ENCODE measurements around the gene MAGI1. TPM values are rescaled to one million over a fixed set of nuclear protein-coding genes. Genes with fewer than 3 reads are reported as not detected.

Gene MAGI1
- total RNA-seq, 1 experiment from 2014 or later: 38.6 TPM

DNA sequence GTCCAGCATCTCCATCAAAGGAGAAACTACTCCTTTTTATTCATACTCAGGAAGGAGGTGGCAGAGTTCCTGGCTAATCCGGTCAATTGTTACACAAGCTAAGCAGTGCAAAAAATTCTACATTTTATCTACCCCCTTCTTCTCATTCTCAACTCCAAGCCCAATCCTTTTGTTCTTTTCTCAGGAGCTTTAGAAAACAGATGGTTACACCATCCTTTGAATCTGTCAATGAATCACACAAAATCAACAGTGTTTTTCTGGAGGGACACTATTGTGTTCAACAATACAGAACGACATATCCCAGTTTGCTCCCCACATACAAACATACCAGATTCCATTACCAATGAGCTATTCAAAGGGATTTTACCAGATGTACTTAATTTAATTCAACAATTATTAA, 362.1 kb downstream of the MAGI1 start (continued):
- TF ChIP-seq, protein P1, sequence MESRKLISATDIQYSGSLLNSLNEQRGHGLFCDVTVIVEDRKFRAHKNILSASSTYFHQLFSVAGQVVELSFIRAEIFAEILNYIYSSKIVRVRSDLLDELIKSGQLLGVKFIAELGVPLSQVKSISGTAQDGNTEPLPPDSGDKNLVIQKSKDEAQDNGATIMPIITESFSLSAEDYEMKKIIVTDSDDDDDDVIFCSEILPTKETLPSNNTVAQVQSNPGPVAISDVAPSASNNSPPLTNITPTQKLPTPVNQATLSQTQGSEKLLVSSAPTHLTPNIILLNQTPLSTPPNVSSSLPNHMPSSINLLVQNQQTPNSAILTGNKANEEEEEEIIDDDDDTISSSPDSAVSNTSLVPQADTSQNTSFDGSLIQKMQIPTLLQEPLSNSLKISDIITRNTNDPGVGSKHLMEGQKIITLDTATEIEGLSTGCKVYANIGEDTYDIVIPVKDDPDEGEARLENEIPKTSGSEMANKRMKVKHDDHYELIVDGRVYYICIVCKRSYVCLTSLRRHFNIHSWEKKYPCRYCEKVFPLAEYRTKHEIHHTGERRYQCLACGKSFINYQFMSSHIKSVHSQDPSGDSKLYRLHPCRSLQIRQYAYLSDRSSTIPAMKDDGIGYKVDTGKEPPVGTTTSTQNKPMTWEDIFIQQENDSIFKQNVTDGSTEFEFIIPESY (IDR thresholded peaks at IDR 0.05; ENCODE audit: extremely low read depth, insufficient replicate concordance, low read length): no peak

DNA sequence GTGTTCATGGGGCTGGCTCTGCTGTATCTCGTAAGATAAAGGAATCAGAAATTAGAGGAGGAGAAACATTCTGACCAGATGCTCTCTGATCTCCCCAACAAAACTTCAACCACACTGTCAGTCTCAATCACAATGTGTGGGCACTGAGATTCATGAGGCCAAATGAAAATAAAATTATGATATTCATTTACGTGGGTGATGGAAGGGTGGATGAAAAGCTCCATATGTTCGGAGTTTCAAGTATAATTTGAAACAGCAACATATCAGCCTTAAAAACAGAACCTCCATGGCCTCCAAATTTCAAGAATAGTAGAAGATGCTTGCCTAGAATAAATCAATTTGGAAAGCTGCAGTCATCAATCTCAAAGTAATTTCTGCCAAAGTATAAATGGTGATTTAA, 363.7 kb downstream of the MAGI1 start:
- Histone ChIP-seq H3K4me1 (ENCODE audit: control insufficient read depth in 1 of 2, insufficient read depth in 2 of 2, low read length in 2 of 2) (no peaks in the 10 kb centered on the region), H3K36me3 (ENCODE audit: control insufficient read depth in 1 of 2, insufficient read depth in 2 of 2, low read length in 2 of 2) (no peaks in the 10 kb centered on the region), H3K9ac (ENCODE audit: low read length) (no peak overlapping the region), H2AFZ (ENCODE audit: low read depth, low read length, poor library complexity, severe bottlenecking) (no peak overlapping the region), H3K4me2 (ENCODE audit: low read length) (no peak overlapping the region), H3K9me2 (ENCODE audit: insufficient read depth) (no peaks in the 10 kb centered on the region), H3K4me3 (replicated peaks in 1 of 2; ENCODE audit: low read depth in 1 of 2, low read length in 2 of 2) (no peak overlapping the region), H4K20me1 (ENCODE audit: insufficient read depth) (peaks cover 5% of the 10 kb centered on the region; the same call in 1 of the 2 replicates), H3K9me3 (ENCODE audit: control insufficient read depth in 1 of 2, insufficient read depth in 1 of 2, low read depth in 1 of 2, low read length in 2 of 2) (no peaks in the 10 kb centered on the region), H3K27me3 (ENCODE audit: insufficient read depth, low read length) (peaks cover 3% of the 10 kb centered on the region; the same call in 1 of the 2 replicates), H3K79me2 (ENCODE audit: insufficient read depth, low read length) (no peaks in the 10 kb centered on the region; the same call in 1 of the 2 replicates), H3K27ac (ENCODE audit: low read depth, low read length) (no peak overlapping the region)
- TF ChIP-seq YY1 (IDR thresholded peaks at IDR 0.05; ENCODE audit: extremely low read depth, insufficient replicate concordance, low read depth, low read length) (no peak), SP1 (IDR thresholded peaks at IDR 0.05; ENCODE audit: low read depth) (no peak), ZNF274 (IDR thresholded peaks at IDR 0.05; ENCODE audit: low read depth, low read length) (no peak), CBX3 (IDR thresholded peaks at IDR 0.05; ENCODE audit: low read depth) (no peak), POLR2A (IDR thresholded peaks at IDR 0.05; ENCODE audit: borderline replicate concordance, extremely low read depth, insufficient read depth, insufficient read length) (no peak), FOSL1 (IDR thresholded peaks at IDR 0.05; ENCODE audit: low read depth) (no peak), TCF7L2 (IDR thresholded peaks at IDR 0.05; ENCODE audit: borderline replicate concordance, extremely low read depth, insufficient read depth, insufficient read length) (no peak), JUND (IDR thresholded peaks at IDR 0.05) (no peak), EGR1 (IDR thresholded peaks at IDR 0.05; ENCODE audit: low read depth) (no peak)
- TF ChIP-seq, protein P2, sequence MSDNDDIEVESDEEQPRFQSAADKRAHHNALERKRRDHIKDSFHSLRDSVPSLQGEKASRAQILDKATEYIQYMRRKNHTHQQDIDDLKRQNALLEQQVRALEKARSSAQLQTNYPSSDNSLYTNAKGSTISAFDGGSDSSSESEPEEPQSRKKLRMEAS (IDR thresholded peaks at IDR 0.05): no peak
- ATAC-seq: no peak
- RAD21 ChIA-PET (ENCODE audit: low non-redundant PET in 1 of 2, low total read pairs in 2 of 2, uncharacterized antibody in 2 of 2, unreplicated experiment in 2 of 2): no interaction called here
- no peak for DNase-seq (ENCODE audit: low read depth, low spot score)
- CTCF ChIA-PET: no interaction called here
- intact Hi-C loops (cut with micrococcal nuclease): no loop called here
- BruUV-seq (replicated peaks): no TSS peak
- POLR2A ChIA-PET: no interaction called here
